ENCODE measurements around the gene SERINC4. TPM values are rescaled to one million over a fixed set of nuclear protein-coding genes. Genes with fewer than 3 reads are reported as not detected.

The SERINC4 gene
- total RNA-seq, 1 donor from 2014 or later, result not detected

- no peak for DNase-seq (ENCODE audit: low read depth)
- TF ChIP-seq CTCF (conservative IDR thresholded peaks at IDR 0.05; ENCODE audit: low read depth, low read length), result no peak
- peak overlapping the region; percentile 100 for H3K4me3 ChIP-seq (ENCODE audit: low read depth, low read length)
Observed at GRCh38 chr15:43793647-43794046, 6.4 kb downstream of the SERINC4 start.

GRCh38 chr15:43792761-43793476 lies 7.1 kb downstream of the SERINC4 start:
- no peak for DNase-seq (ENCODE audit: low read depth)
- peak overlapping the region; percentile 100 for H3K4me3 ChIP-seq (ENCODE audit: low read depth, low read length)
- peak; percentile 20 for TF ChIP-seq CTCF (conservative IDR thresholded peaks at IDR 0.05; ENCODE audit: low read depth, low read length)

GRCh38 chr15:43791993-43792760 lies 7.8 kb downstream of the SERINC4 start, which contains the start of gene SERF2:
Gene SERF2, plus strand, starts transcription at chr15:43792320. Its CDS starts 57 bp downstream, at chr15:43792377.
- peak; percentile 72 for DNase-seq (ENCODE audit: low read depth)
- peak within 1 kb of the TSS; percentile 100 for H3K4me3 ChIP-seq (ENCODE audit: low read depth, low read length)
- TF ChIP-seq CTCF (conservative IDR thresholded peaks at IDR 0.05; ENCODE audit: low read depth, low read length), result no peak

- TF ChIP-seq CTCF (conservative IDR thresholded peaks at IDR 0.05; ENCODE audit: low read depth, low read length), result no peak
- DNase-seq (ENCODE audit: low read depth), result no peak
- H3K4me3 ChIP-seq (ENCODE audit: low read depth, low read length), result no peak overlapping the region
Observed at GRCh38 chr15:43789409-43789808, 10.6 kb downstream of the SERINC4 start.

- no peak for TF ChIP-seq CTCF (conservative IDR thresholded peaks at IDR 0.05; ENCODE audit: low read depth, low read length)
- H3K4me3 ChIP-seq (ENCODE audit: low read depth, low read length), result no peak overlapping the region
- no peak for DNase-seq (ENCODE audit: low read depth)
Observed at GRCh38 chr15:43779016-43779415, 21.0 kb downstream of the SERINC4 start.

GRCh38 chr15:43777267-43777914 lies 22.6 kb downstream of the SERINC4 start:
- peak; percentile 65 for TF ChIP-seq CTCF (conservative IDR thresholded peaks at IDR 0.05; ENCODE audit: low read depth, low read length)
- peak overlapping the region; percentile 80 for H3K4me3 ChIP-seq (ENCODE audit: low read depth, low read length)
- DNase-seq (ENCODE audit: low read depth), result no peak

Measured in epithelial cell of proximal tubule (primary cell).